ENCODE data around the gene OSBPL6. TPM values are rescaled to one million over a fixed set of nuclear protein-coding genes. Genes with fewer than 3 reads are reported as not detected.
"Not testable (repeated sequence)": the region's sequence is repeated elsewhere in the genome, so short reads cannot be mapped to it uniquely, and the experiment has no call there.

The OSBPL6 gene
- total and polyA plus RNA-seq, 2 experiments from 2014 or later = 0.60 to 1.8 TPM

- no peak overlapping the region for H3K27ac ChIP-seq
- no peaks in the 10 kb centered on the region for H3K27me3 ChIP-seq
- no peak overlapping the region for H3K4me3 ChIP-seq
- H3K36me3 ChIP-seq = no peaks in the 10 kb centered on the region
- TF ChIP-seq CTCF (IDR thresholded peaks at IDR 0.05; ENCODE audit: low read depth, low read length) = no peak
- no peaks in the 10 kb centered on the region for H3K4me1 ChIP-seq (ENCODE audit: low read depth)
- peak in 1 of 2 donors; percentile 45 for DNase-seq (ENCODE audit: low read depth in 1 of 2, low spot score in 1 of 2)
- no peaks in the 10 kb centered on the region for H3K9me3 ChIP-seq (ENCODE audit: low read depth)
Observed at GRCh38 chr2:178177066-178177679, 17.1 kb upstream of the OSBPL6 start.

GRCh38 chr2:178180648-178181047, 13.7 kb upstream of the OSBPL6 start:
- H3K4me1 ChIP-seq (ENCODE audit: low read depth); H3K27ac ChIP-seq; H3K27me3 ChIP-seq; H3K36me3 ChIP-seq; DNase-seq (ENCODE audit: low read depth in 1 of 2, low spot score in 1 of 2); H3K9me3 ChIP-seq (ENCODE audit: low read depth); H3K4me3 ChIP-seq: not testable (repeated sequence)

GRCh38 chr2:178187861-178188260, 6.5 kb upstream of the OSBPL6 start:
- no peak overlapping the region for H3K4me3 ChIP-seq
- no peak for DNase-seq (ENCODE audit: low read depth in 1 of 2, low spot score in 1 of 2)
- no peak for TF ChIP-seq CTCF (IDR thresholded peaks at IDR 0.05; ENCODE audit: low read depth, low read length)
- H3K27ac ChIP-seq = no peak overlapping the region
- H3K4me1 ChIP-seq (ENCODE audit: low read depth) = no peaks in the 10 kb centered on the region
- H3K36me3 ChIP-seq = no peaks in the 10 kb centered on the region
- H3K27me3 ChIP-seq = peaks cover 15% of the 10 kb centered on the region
- no peaks in the 10 kb centered on the region for H3K9me3 ChIP-seq (ENCODE audit: low read depth)

- no peaks in the 10 kb centered on the region for H3K36me3 ChIP-seq
- no peak for TF ChIP-seq CTCF (IDR thresholded peaks at IDR 0.05; ENCODE audit: low read depth, low read length)
Observed at GRCh38 chr2:178188466-178188865, 5.8 kb upstream of the OSBPL6 start.

GRCh38 chr2:178191004-178191508, 3.3 kb upstream of the OSBPL6 start:
- H3K9me3 ChIP-seq (ENCODE audit: low read depth) = no peaks in the 10 kb centered on the region
- H3K27me3 ChIP-seq = peaks cover 23% of the 10 kb centered on the region
- peak; percentile 7 to 27 for DNase-seq (ENCODE audit: low read depth in 1 of 2, low spot score in 1 of 2)
- H3K4me1 ChIP-seq (ENCODE audit: low read depth) = no peaks in the 10 kb centered on the region
- no peak overlapping the region for H3K27ac ChIP-seq
- TF ChIP-seq CTCF (IDR thresholded peaks at IDR 0.05; ENCODE audit: low read depth, low read length) = no peak
- H3K4me3 ChIP-seq = no peak overlapping the region
- H3K36me3 ChIP-seq = no peaks in the 10 kb centered on the region

More at GRCh38 chr2:178188466-178188865, 5.8 kb upstream of the OSBPL6 start:
- peaks cover 21% of the 10 kb centered on the region for H3K27me3 ChIP-seq
- DNase-seq (ENCODE audit: low read depth in 1 of 2, low spot score in 1 of 2) = no peak
- no peak overlapping the region for H3K4me3 ChIP-seq
- H3K9me3 ChIP-seq (ENCODE audit: low read depth) = no peaks in the 10 kb centered on the region
- no peaks in the 10 kb centered on the region for H3K4me1 ChIP-seq (ENCODE audit: low read depth)
- H3K27ac ChIP-seq = no peak overlapping the region

GRCh38 chr2:178191511-178191910, 2.8 kb upstream of the OSBPL6 start:
- TF ChIP-seq CTCF (IDR thresholded peaks at IDR 0.05; ENCODE audit: low read depth, low read length) = no peak
- no peak for DNase-seq (ENCODE audit: low read depth in 1 of 2, low spot score in 1 of 2)
- Histone ChIP-seq H3K36me3 (no peaks in the 10 kb centered on the region), H3K27ac (no peak overlapping the region), H3K4me1 (ENCODE audit: low read depth) (no peaks in the 10 kb centered on the region), H3K4me3 (no peak overlapping the region), H3K27me3 (peaks cover 24% of the 10 kb centered on the region), H3K9me3 (ENCODE audit: low read depth) (no peaks in the 10 kb centered on the region)

Measured in cardiac muscle cell (in vitro differentiated cells and primary cell).